Natural killer cell (primary cell): Measurements from ENCODE around the gene KIAA1671. TPM values are rescaled to one million over a fixed set of nuclear protein-coding genes. Genes with fewer than 3 reads are reported as not detected.

Source experiments
- ATAC-seq, 3 donors: fragments of 150-1000 bp in 2 of 3; fragments of 200-7000 bp in 1 of 3; cut with Tn5 transposase; 1 replicate in 1 of 3; 2 replicates in 2 of 3; pipeline ENCODE4 v1.10.0; 2021; ENCODE audit warnings: mild to moderate bottlenecking in 2 of 3, moderate library complexity in 2 of 3
- DNase-seq, 2 donors: peaks; one replicate each; pipeline versions ENCODE4 v3.0.0 to v3.0.0-alpha.2; 2013 to 2021; ENCODE audit warnings: mixed read lengths in 1 of 2
- H3K27ac ChIP-seq: one replicate; pipeline ENCODE4 v1.5.1; 2013; ENCODE audit warnings: mild to moderate bottlenecking, low read length
- H3K27me3 ChIP-seq: one replicate; pipeline ENCODE4 v1.6.1; 2013; ENCODE audit warnings: low read length; ENCODE audit not compliant: control insufficient read depth, insufficient read depth
- H3K36me3 ChIP-seq: one replicate; pipeline ENCODE4 v1.6.1; 2013; ENCODE audit warnings: low read length; ENCODE audit not compliant: control insufficient read depth, insufficient read depth
- H3K4me1 ChIP-seq: one replicate; pipeline ENCODE4 v1.6.1; 2013; ENCODE audit warnings: low read length; ENCODE audit not compliant: control insufficient read depth, insufficient read depth
- H3K4me3 ChIP-seq: one replicate; pipeline ENCODE4 v1.5.1; 2013; ENCODE audit warnings: low read length
- H3K9me3 ChIP-seq: one replicate; pipeline ENCODE4 v1.6.1; 2013; ENCODE audit warnings: low read length; ENCODE audit not compliant: control insufficient read depth, insufficient read depth
- H3K27ac Mint-ChIP-seq, 2 donors: one replicate each; pipeline ENCODE4 v1.8.0; 2022; ENCODE audit warnings: mild to moderate bottlenecking in 2 of 2, mixed read lengths in 2 of 2, moderate library complexity in 1 of 2
- H3K27me3 Mint-ChIP-seq, 2 donors: one replicate each; pipeline ENCODE4 v1.8.0; 2022; ENCODE audit warnings: low read depth in 2 of 2, mixed read lengths in 2 of 2
- H3K36me3 Mint-ChIP-seq: one replicate; pipeline ENCODE4 v1.8.0; 2022; ENCODE audit warnings: mixed read lengths
- H3K4me1 Mint-ChIP-seq, 2 donors: one replicate each; pipeline ENCODE4 v1.8.0; 2022; ENCODE audit warnings: mixed read lengths in 2 of 2
- H3K4me3 Mint-ChIP-seq: one replicate; pipeline ENCODE4 v1.8.0; 2022; ENCODE audit warnings: mild to moderate bottlenecking, moderate library complexity, mixed read lengths
- H3K9me3 Mint-ChIP-seq, 2 donors: one replicate each; pipeline ENCODE4 v1.8.0; 2022; ENCODE audit warnings: mixed read lengths in 2 of 2
- WGBS: methylation state at CpG from one replicate; pipeline ENCODE4 v1.1.7; 2013; ENCODE audit warnings: missing lambda C conversion rate; ENCODE audit not compliant: insufficient coverage; 5-methylcytosine and 5-hydroxymethylcytosine counted together
- intact Hi-C: fragments of 100-400 bp; cut with micrococcal nuclease; formaldehyde crosslinking; loops from one replicate; pipeline ENCODE4 v1.14.2; 2022
- total RNA-seq, 4 donors: library from RNA; stranded (reverse); fragments of 120-200 nt in 1 of 4; gene quantifications; one replicate each; pipeline versions ENCODE4 v1.2.3 to v1.2.4, GENCODE V29; 2013 to 2022
- TF ChIP-seq, protein P1 (sequence below): fragments of 200-600 bp; IDR thresholded peaks from one replicate; pipeline ENCODE4 v1.8.0; 2022; ENCODE audit warnings: antibody characterized with exemption

Gene KIAA1671
- total RNA-seq, 3 donors from 2014 or later (not counting 1 experiment from before 2014, with no cell fraction given) = 3.6 to 24.0 (median 7.3) TPM

- intact Hi-C loops = no loop called here
- no peaks in the 10 kb centered on the region for H3K36me3 Mint-ChIP-seq
Observed at GRCh38 chr22:25166266-25167040, 213.9 kb downstream of the KIAA1671 start.

GRCh38 chr22:25167082-25167481, 214.6 kb downstream of the KIAA1671 start:
- no peaks in the 10 kb centered on the region for H3K4me1 ChIP-seq
- intact Hi-C loops = no loop called here
- WGBS = 90% methylated on average over 7 of the region's 7 CpGs

More at GRCh38 chr22:25166266-25167040, 213.9 kb downstream of the KIAA1671 start:
- DNase-seq (no peak), ATAC-seq (no peak)
- Mint-ChIP-seq H3K27ac (no peak overlapping the region), H3K4me1 (peaks cover 0 to 7% of the 10 kb centered on the region in 2 donors), H3K4me3 (no peak overlapping the region), H3K27me3 (no peaks in the 10 kb centered on the region), H3K9me3 (no peaks in the 10 kb centered on the region)
- Histone ChIP-seq H3K27me3 (no peaks in the 10 kb centered on the region), H3K4me1 (no peaks in the 10 kb centered on the region), H3K27ac (no peak overlapping the region), H3K4me3 (no peak overlapping the region), H3K9me3 (no peaks in the 10 kb centered on the region), H3K36me3 (no peaks in the 10 kb centered on the region)
- WGBS = 90% methylated on average over 9 of the region's 9 CpGs
- TF ChIP-seq, protein P1, sequence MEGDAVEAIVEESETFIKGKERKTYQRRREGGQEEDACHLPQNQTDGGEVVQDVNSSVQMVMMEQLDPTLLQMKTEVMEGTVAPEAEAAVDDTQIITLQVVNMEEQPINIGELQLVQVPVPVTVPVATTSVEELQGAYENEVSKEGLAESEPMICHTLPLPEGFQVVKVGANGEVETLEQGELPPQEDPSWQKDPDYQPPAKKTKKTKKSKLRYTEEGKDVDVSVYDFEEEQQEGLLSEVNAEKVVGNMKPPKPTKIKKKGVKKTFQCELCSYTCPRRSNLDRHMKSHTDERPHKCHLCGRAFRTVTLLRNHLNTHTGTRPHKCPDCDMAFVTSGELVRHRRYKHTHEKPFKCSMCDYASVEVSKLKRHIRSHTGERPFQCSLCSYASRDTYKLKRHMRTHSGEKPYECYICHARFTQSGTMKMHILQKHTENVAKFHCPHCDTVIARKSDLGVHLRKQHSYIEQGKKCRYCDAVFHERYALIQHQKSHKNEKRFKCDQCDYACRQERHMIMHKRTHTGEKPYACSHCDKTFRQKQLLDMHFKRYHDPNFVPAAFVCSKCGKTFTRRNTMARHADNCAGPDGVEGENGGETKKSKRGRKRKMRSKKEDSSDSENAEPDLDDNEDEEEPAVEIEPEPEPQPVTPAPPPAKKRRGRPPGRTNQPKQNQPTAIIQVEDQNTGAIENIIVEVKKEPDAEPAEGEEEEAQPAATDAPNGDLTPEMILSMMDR = no peak

GRCh38 chr22:25167834-25168601, 215.5 kb downstream of the KIAA1671 start:
- 93% methylated on average over 14 of the region's 14 CpGs for WGBS
- H3K27ac Mint-ChIP-seq = no peak overlapping the region
- H3K27me3 Mint-ChIP-seq = no peaks in the 10 kb centered on the region
- no peaks in the 10 kb centered on the region for H3K36me3 Mint-ChIP-seq
- TF ChIP-seq, protein P1 = no peak
- H3K9me3 Mint-ChIP-seq = no peaks in the 10 kb centered on the region
- peaks cover 0 to 7% of the 10 kb centered on the region in 2 donors for H3K4me1 Mint-ChIP-seq
- intact Hi-C loops = no loop called here
- H3K4me1 ChIP-seq = no peaks in the 10 kb centered on the region
- no peaks in the 10 kb centered on the region for H3K27me3 ChIP-seq
- DNase-seq (no peak), ATAC-seq (no peak)
- H3K27ac ChIP-seq = no peak overlapping the region
- H3K36me3 ChIP-seq = no peaks in the 10 kb centered on the region
- no peak overlapping the region for H3K4me3 Mint-ChIP-seq
- H3K4me3 ChIP-seq = no peak overlapping the region
- no peaks in the 10 kb centered on the region for H3K9me3 ChIP-seq

More at GRCh38 chr22:25167082-25167481, 214.6 kb downstream of the KIAA1671 start:
- TF ChIP-seq, protein P1 = no peak
- ATAC-seq (no peak), DNase-seq (no peak)
- Histone ChIP-seq H3K4me3 (no peak overlapping the region), H3K36me3 (no peaks in the 10 kb centered on the region), H3K27me3 (no peaks in the 10 kb centered on the region), H3K27ac (no peak overlapping the region), H3K9me3 (no peaks in the 10 kb centered on the region)
- Mint-ChIP-seq H3K9me3 (no peaks in the 10 kb centered on the region), H3K27ac (no peak overlapping the region), H3K27me3 (no peaks in the 10 kb centered on the region), H3K4me1 (peaks cover 0 to 7% of the 10 kb centered on the region in 2 donors), H3K4me3 (no peak overlapping the region), H3K36me3 (no peaks in the 10 kb centered on the region)
